HEK293 (cell line): ENCODE data around the gene PRKCE.

Source experiments
- CTCF ChIA-PET: fragments of 350-600 bp; formaldehyde crosslinking; extraction: SDS; loops from one replicate; lab custom pipeline; 2021; ENCODE audit warnings: antibody characterized with exemption; lab: Yijun Ruan, JAX
- POLR2A ChIA-PET: fragments of 300-600 bp; formaldehyde crosslinking; extraction: SDS; loops from one replicate; lab custom pipeline; 2020; ENCODE audit warnings: antibody characterized with exemption, inconsistent platforms; lab: Yijun Ruan, JAX
- H3K27ac ChIP-seq: fragments of 200-500 bp; sonication (Bioruptor generic); 2 replicates; pipeline ENCODE4 v1.5.1; 2014; ENCODE audit warnings: low read depth, low read length, control low read depth, inconsistent platforms; ENCODE audit errors: extremely low read depth
- H3K36me3 ChIP-seq, 2 experiments: fragments of 200-500 bp in 1 of 2; sonication (Bioruptor generic) in 1 of 2; 1 replicate in 1 of 2; 2 replicates in 1 of 2; pipeline ENCODE4 v1.5.1; 2014 to 2017; ENCODE audit warnings: inconsistent platforms in 2 of 2, low read length in 2 of 2; ENCODE audit not compliant: control insufficient read depth in 2 of 2, insufficient read depth in 1 of 2
- H3K4me1 ChIP-seq: fragments of 200-500 bp; sonication (Bioruptor generic); 2 replicates; pipeline ENCODE4 v1.5.1; 2014; ENCODE audit warnings: mild to moderate bottlenecking, low read length, inconsistent platforms; ENCODE audit not compliant: control insufficient read depth, insufficient read depth
- H3K4me3 ChIP-seq: 2 replicates; pipeline ENCODE4 v1.5.1; 2011; ENCODE audit warnings: low read depth, mild to moderate bottlenecking, control low read depth, low read length, moderate library complexity
- H3K9me3 ChIP-seq: fragments of 200-500 bp; sonication (Bioruptor generic); 2 replicates; pipeline ENCODE4 v1.5.1; 2014; ENCODE audit warnings: low read depth, low read length, inconsistent platforms; ENCODE audit not compliant: control insufficient read depth, insufficient read depth
- FEZF1 ChIP-seq: fragments of 450-650 bp; formaldehyde crosslinking; IDR thresholded peaks from 2 replicates; pipeline ENCODE4 v1.5.1; 2016; ENCODE audit warnings: missing biosample characterization, missing genetic modification characterization
- GLI2 ChIP-seq: fragments of 450-650 bp; formaldehyde crosslinking; IDR thresholded peaks from 2 replicates; pipeline ENCODE4; 2017; ENCODE audit warnings: missing biosample characterization, missing genetic modification characterization, low read depth, borderline replicate concordance
- KLF7 ChIP-seq: fragments of 450-650 bp; formaldehyde crosslinking; IDR thresholded peaks from 2 replicates; pipeline ENCODE4 v1.5.1; 2016; ENCODE audit warnings: missing biosample characterization, missing genetic modification characterization, borderline replicate concordance
- PRDM6 ChIP-seq: fragments of 450-650 bp; formaldehyde crosslinking; IDR thresholded peaks from 2 replicates; pipeline ENCODE4 v1.5.1; 2017; ENCODE audit warnings: missing biosample characterization, missing genetic modification characterization
- SCRT1 ChIP-seq: fragments of 450-650 bp; formaldehyde crosslinking; IDR thresholded peaks from 2 replicates; pipeline ENCODE4 v1.5.1; 2016; ENCODE audit warnings: missing biosample characterization, missing genetic modification characterization, borderline replicate concordance
- TCF7L2 ChIP-seq: IDR thresholded peaks from 2 replicates; pipeline ENCODE4 v1.6.1; 2011; ENCODE audit warnings: low read depth, mild to moderate bottlenecking, inconsistent platforms, low read length, moderate library complexity, borderline replicate concordance
- YY2 ChIP-seq: fragments of 450-650 bp; formaldehyde crosslinking; IDR thresholded peaks from 2 replicates; pipeline ENCODE4 v1.5.1; 2016; ENCODE audit warnings: missing biosample characterization, missing genetic modification characterization
- ZBTB20 ChIP-seq: fragments of 450-650 bp; formaldehyde crosslinking; IDR thresholded peaks from 2 replicates; pipeline ENCODE4 v1.5.1; 2016; ENCODE audit warnings: missing biosample characterization, missing genetic modification characterization
- ZFHX2 ChIP-seq: fragments of 450-650 bp; formaldehyde crosslinking; conservative IDR thresholded peaks from 2 replicates; pipeline ENCODE4 v1.5.1; 2016; ENCODE audit warnings: missing biosample characterization, missing genetic modification characterization
- ZNF132 ChIP-seq: fragments of 450-650 bp; formaldehyde crosslinking; IDR thresholded peaks from 2 replicates; pipeline ENCODE4 v1.5.1; 2017; ENCODE audit warnings: missing biosample characterization, missing genetic modification characterization, borderline replicate concordance
- ZNF175 ChIP-seq: fragments of 450-650 bp; formaldehyde crosslinking; IDR thresholded peaks from 2 replicates; pipeline ENCODE4 v1.5.1; 2016; ENCODE audit warnings: missing biosample characterization, missing genetic modification characterization
- ZNF416 ChIP-seq: fragments of 450-650 bp; formaldehyde crosslinking; IDR thresholded peaks from 2 replicates; pipeline ENCODE4 v1.5.1; 2016; ENCODE audit warnings: missing biosample characterization, missing genetic modification characterization
- ZNF629 ChIP-seq: fragments of 450-650 bp; formaldehyde crosslinking; IDR thresholded peaks from 2 replicates; pipeline ENCODE4 v1.5.1; 2017; ENCODE audit warnings: missing biosample characterization, missing genetic modification characterization
- TF ChIP-seq, protein P1 (sequence below): fragments of 450-650 bp; formaldehyde crosslinking; IDR thresholded peaks from 2 replicates; pipeline ENCODE4 v1.5.1; 2016; ENCODE audit warnings: missing biosample characterization, missing genetic modification characterization, borderline replicate concordance

PRKCE gene

GRCh38 chr2:45925636-45926366 is 274.3 kb downstream of the PRKCE start:
- TF ChIP-seq PRDM6 (tag by site-specific recombination), result no peak
- TF ChIP-seq ZFHX2, result no peak
- no peak for TF ChIP-seq ZNF416 (tag by site-specific recombination)
- no peak for TF ChIP-seq GLI2
- no peak for TF ChIP-seq ZNF629 (tag by site-specific recombination)
- no peak for TF ChIP-seq ZNF175 (tag by site-specific recombination)
- no peak for TF ChIP-seq TCF7L2
- no peak for TF ChIP-seq SCRT1 (tag by site-specific recombination)
- TF ChIP-seq YY2, result no peak
- POLR2A ChIA-PET, result no interaction called here
- CTCF ChIA-PET, result interaction anchor here (0.6 to 1.0 kb wide), 3 partner anchors 10 to 55 kb away, joined by 3 to 5 read pairs (median 3); no protein-coding TSS in a partner anchor
- Histone ChIP-seq H3K4me1 (peaks cover 4% of the 10 kb centered on the region; the same call in 1 of the 2 replicates), H3K36me3 (no peaks in the 10 kb centered on the region), H3K9me3 (no peaks in the 10 kb centered on the region), H3K27ac (no peak overlapping the region), H3K4me3 (no peak overlapping the region)

DNA sequence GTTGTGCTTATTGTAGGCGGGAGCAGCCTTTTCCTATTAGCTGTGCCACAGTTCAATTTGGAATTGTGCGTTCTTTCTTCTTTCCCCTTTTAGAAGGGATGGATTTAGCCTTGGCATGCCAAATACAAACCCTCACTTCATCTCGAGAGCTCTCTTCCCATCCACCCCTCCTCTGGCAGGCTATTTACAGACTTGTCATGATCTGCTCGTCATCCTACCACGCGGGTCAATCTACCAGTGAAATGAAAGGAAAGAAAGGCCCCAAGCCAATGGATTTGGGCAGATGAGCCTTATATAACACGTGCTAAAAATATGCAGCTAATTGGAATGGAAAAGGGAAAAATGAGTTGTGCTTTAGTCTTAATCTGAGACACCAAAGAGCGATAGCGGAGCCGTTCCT is 277.5 kb downstream of the PRKCE start:
- Histone ChIP-seq H3K4me3 (no peak overlapping the region), H3K36me3 (no peaks in the 10 kb centered on the region), H3K27ac (no peak overlapping the region)
- POLR2A ChIA-PET, result no interaction called here
- CTCF ChIA-PET, result no interaction called here
- TF ChIP-seq FEZF1 (tag by site-specific recombination) (no peak), ZBTB20 (no peak), ZNF132 (tag by site-specific recombination) (no peak), KLF7 (no peak)
- TF ChIP-seq, protein P1, sequence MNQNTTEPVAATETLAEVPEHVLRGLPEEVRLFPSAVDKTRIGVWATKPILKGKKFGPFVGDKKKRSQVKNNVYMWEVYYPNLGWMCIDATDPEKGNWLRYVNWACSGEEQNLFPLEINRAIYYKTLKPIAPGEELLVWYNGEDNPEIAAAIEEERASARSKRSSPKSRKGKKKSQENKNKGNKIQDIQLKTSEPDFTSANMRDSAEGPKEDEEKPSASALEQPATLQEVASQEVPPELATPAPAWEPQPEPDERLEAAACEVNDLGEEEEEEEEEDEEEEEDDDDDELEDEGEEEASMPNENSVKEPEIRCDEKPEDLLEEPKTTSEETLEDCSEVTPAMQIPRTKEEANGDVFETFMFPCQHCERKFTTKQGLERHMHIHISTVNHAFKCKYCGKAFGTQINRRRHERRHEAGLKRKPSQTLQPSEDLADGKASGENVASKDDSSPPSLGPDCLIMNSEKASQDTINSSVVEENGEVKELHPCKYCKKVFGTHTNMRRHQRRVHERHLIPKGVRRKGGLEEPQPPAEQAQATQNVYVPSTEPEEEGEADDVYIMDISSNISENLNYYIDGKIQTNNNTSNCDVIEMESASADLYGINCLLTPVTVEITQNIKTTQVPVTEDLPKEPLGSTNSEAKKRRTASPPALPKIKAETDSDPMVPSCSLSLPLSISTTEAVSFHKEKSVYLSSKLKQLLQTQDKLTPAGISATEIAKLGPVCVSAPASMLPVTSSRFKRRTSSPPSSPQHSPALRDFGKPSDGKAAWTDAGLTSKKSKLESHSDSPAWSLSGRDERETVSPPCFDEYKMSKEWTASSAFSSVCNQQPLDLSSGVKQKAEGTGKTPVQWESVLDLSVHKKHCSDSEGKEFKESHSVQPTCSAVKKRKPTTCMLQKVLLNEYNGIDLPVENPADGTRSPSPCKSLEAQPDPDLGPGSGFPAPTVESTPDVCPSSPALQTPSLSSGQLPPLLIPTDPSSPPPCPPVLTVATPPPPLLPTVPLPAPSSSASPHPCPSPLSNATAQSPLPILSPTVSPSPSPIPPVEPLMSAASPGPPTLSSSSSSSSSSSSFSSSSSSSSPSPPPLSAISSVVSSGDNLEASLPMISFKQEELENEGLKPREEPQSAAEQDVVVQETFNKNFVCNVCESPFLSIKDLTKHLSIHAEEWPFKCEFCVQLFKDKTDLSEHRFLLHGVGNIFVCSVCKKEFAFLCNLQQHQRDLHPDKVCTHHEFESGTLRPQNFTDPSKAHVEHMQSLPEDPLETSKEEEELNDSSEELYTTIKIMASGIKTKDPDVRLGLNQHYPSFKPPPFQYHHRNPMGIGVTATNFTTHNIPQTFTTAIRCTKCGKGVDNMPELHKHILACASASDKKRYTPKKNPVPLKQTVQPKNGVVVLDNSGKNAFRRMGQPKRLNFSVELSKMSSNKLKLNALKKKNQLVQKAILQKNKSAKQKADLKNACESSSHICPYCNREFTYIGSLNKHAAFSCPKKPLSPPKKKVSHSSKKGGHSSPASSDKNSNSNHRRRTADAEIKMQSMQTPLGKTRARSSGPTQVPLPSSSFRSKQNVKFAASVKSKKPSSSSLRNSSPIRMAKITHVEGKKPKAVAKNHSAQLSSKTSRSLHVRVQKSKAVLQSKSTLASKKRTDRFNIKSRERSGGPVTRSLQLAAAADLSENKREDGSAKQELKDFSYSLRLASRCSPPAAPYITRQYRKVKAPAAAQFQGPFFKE, result no peak
- TF ChIP-seq, all 188 proteins: peak for 0
- Histone ChIP-seq H3K4me1 (no peaks in the 10 kb centered on the region), H3K9me3 (no peaks in the 10 kb centered on the region)
